AG09319 (cell line): ENCODE measurements around the gene RAD51B.

ENCODE experiments used
- DNase-seq: peaks from one replicate; pipeline ENCODE4 v3.0.0-alpha.2; 2010; ENCODE audit warnings: low read depth; ENCODE audit errors: extremely low read depth
- CTCF ChIP-seq: IDR thresholded peaks from 2 replicates; pipeline ENCODE4 v1.5.1; 2011; ENCODE audit warnings: low read depth, mild to moderate bottlenecking, inconsistent platforms, low read length, moderate library complexity

RAD51B gene

DNA sequence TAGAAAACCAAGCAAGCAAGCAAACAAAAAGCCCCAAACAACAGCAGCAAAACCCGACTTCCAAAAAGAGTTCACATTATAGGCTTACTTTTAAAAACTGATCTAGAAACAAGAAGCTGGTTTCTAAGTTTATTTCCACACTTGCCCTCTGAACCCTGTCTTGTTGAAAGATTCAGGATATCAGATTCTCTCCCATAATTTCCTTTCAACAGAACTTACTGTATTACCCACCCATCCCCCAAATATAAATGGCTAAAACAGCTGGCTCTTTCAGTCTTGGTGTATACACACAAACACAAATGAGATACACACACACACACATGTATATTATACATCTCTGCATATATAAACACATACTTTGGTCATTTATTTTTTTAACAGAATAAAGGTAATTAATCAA is 512.4 kb downstream of the RAD51B start:
- no peak for TF ChIP-seq CTCF
- DNase-seq, result no peak

- DNase-seq, result no peak
- TF ChIP-seq CTCF, result no peak
Observed at GRCh38 chr14:68333262-68333661, 513.7 kb downstream of the RAD51B start.

DNA sequence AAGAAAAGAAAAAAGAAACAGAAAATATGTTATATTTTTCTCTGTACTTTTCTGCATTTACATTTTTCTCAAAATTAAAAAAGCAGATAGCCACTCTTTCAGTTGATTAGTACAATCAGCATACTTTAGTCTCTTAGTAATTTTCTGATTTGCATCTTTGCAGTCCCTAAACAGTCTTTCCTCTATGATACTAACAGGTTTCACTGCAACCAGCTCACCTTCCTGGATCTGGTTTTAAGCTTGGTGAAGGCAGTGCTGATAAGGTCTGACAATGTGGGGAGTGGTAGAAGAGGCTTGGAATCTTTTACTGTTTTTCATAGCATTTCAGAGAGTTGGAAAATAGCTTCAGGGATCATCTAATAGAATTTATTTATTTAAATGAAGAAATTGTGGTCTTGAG is 515.7 kb downstream of the RAD51B start:
- TF ChIP-seq CTCF, result no peak
- DNase-seq, result no peak

DNA sequence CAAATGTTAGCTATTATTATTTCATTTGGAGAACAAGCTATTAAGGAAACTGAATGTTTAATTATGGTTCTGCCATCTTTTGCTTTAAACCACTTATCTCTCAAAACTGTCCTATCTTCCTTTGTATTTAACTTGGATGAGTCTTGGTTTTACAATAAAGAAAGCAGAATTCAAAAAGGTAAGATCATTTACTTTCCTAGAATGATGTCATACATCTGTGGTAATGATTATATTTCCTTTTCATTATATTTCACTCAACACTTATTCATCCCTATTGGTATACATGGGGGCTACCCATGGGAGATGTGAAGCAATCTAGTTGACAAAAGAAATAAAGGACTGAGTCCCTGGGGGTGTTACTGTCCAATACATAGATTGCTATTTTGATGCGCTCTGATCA is 516.6 kb downstream of the RAD51B start:
- no peak for DNase-seq
- no peak for TF ChIP-seq CTCF

- TF ChIP-seq CTCF, result no peak
- no peak for DNase-seq
Observed at GRCh38 chr14:68337279-68337678, 517.7 kb downstream of the RAD51B start.

DNA sequence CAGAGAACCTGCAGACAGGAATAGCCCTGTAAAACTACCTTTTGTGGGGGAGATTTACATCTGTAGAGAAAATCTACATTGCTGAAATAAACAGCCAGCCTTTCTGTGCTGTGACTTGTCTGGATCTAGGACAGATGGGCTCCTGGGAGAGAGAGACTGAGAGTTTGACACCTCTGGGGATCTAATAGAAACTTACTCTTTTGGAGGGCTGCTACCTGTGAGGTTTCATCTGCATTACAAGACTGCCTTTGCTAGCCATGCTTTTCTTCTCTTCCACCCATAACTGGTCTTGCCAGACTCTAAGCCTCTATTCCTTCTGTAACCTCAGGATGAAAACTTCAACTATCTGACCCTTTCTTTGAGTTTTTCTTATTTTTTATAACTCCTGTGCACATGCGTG is 520.7 kb downstream of the RAD51B start:
- no peak for DNase-seq
- no peak for TF ChIP-seq CTCF

GRCh38 chr14:68341411-68342212 is 522.0 kb downstream of the RAD51B start:
- DNase-seq, result no peak
- TF ChIP-seq CTCF, result no peak
